ENCODE results near the gene MYO9A.

Gene MYO9A

GRCh38 chr15:72136170-72137051 lies 18.5 kb upstream of the MYO9A start:
- in situ Hi-C loops (cut with HindIII; ENCODE audit: low sequenced_read_pairs), result no loop called here
- H3K4me3 ChIP-seq (ENCODE audit: low read depth, low read length), result no peak overlapping the region
- peak; percentile 57 for DNase-seq (ENCODE audit: low read depth)
- TF ChIP-seq CTCF (IDR thresholded peaks at IDR 0.05; ENCODE audit: low read depth, low read length, missing control alignments), result no peak

- in situ Hi-C loops (cut with HindIII; ENCODE audit: low sequenced_read_pairs), result no loop called here
- DNase-seq (ENCODE audit: low read depth), result no peak
- no peak overlapping the region for H3K4me3 ChIP-seq (ENCODE audit: low read depth, low read length)
- TF ChIP-seq CTCF (IDR thresholded peaks at IDR 0.05; ENCODE audit: low read depth, low read length, missing control alignments), result no peak
These were observed 17.8 kb upstream of the MYO9A start for GRCh38 chr15:72135719-72136118.

- no peak for TF ChIP-seq CTCF (IDR thresholded peaks at IDR 0.05; ENCODE audit: low read depth, low read length, missing control alignments)
- in situ Hi-C loops (cut with HindIII; ENCODE audit: low sequenced_read_pairs), result no loop called here
- no peak for DNase-seq (ENCODE audit: low read depth)
- no peak overlapping the region for H3K4me3 ChIP-seq (ENCODE audit: low read depth, low read length)
These were observed 15.3 kb upstream of the MYO9A start for GRCh38 chr15:72133211-72133610.

- TF ChIP-seq CTCF (IDR thresholded peaks at IDR 0.05; ENCODE audit: low read depth, low read length, missing control alignments), result no peak
- DNase-seq (ENCODE audit: low read depth), result no peak
- in situ Hi-C loops (cut with HindIII; ENCODE audit: low sequenced_read_pairs), result no loop called here
- H3K4me3 ChIP-seq (ENCODE audit: low read depth, low read length), result no peak overlapping the region
These were observed 14.0 kb upstream of the MYO9A start for GRCh38 chr15:72131922-72132321.

GRCh38 chr15:72130272-72130671 lies 12.3 kb upstream of the MYO9A start:
- no peak overlapping the region for H3K4me3 ChIP-seq (ENCODE audit: low read depth, low read length)
- TF ChIP-seq CTCF (IDR thresholded peaks at IDR 0.05; ENCODE audit: low read depth, low read length, missing control alignments), result no peak
- DNase-seq (ENCODE audit: low read depth), result no peak
- in situ Hi-C loops (cut with HindIII; ENCODE audit: low sequenced_read_pairs), result no loop called here

GRCh38 chr15:72128359-72128758 lies 10.4 kb upstream of the MYO9A start:
- in situ Hi-C loops (cut with HindIII; ENCODE audit: low sequenced_read_pairs), result no loop called here
- DNase-seq (ENCODE audit: low read depth), result no peak
- no peak for TF ChIP-seq CTCF (IDR thresholded peaks at IDR 0.05; ENCODE audit: low read depth, low read length, missing control alignments)
- no peak overlapping the region for H3K4me3 ChIP-seq (ENCODE audit: low read depth, low read length)

Data from astrocyte of the cerebellum (primary cell).